ENCODE measurements around the gene ANKS1B.

ANKS1B gene

GRCh38 chr12:99959549-99960170 is 25.1 kb downstream of the ANKS1B start:
- DNase-seq = no peak

GRCh38 chr12:99957866-99958466 is 26.8 kb downstream of the ANKS1B start:
- no peak for DNase-seq

GRCh38 chr12:99954724-99955123 is 30.0 kb downstream of the ANKS1B start:
- no peak for DNase-seq

- DNase-seq = no peak
These were observed 36.4 kb downstream of the ANKS1B start for GRCh38 chr12:99948370-99948769.

GRCh38 chr12:99946131-99946530 is 38.6 kb downstream of the ANKS1B start:
- DNase-seq = no peak

- DNase-seq = no peak
These were observed 49.1 kb downstream of the ANKS1B start for GRCh38 chr12:99935608-99936007.

GRCh38 chr12:99926511-99927169 is 58.1 kb downstream of the ANKS1B start:
- no peak for DNase-seq

- DNase-seq = no peak
These were observed 64.3 kb downstream of the ANKS1B start for GRCh38 chr12:99920353-99920960.

- DNase-seq = no peak
These were observed 66.9 kb downstream of the ANKS1B start for GRCh38 chr12:99917711-99918402.

GRCh38 chr12:99916555-99916954 is 68.2 kb downstream of the ANKS1B start:
- no peak for DNase-seq

- DNase-seq = no peak
These were observed 69.3 kb downstream of the ANKS1B start for GRCh38 chr12:99915251-99916082.

GRCh38 chr12:99914206-99914605 is 70.5 kb downstream of the ANKS1B start:
- no peak for DNase-seq

GRCh38 chr12:99911967-99912366 is 72.8 kb downstream of the ANKS1B start:
- DNase-seq = no peak

- DNase-seq = no peak
These were observed 73.7 kb downstream of the ANKS1B start for GRCh38 chr12:99911081-99911480.

GRCh38 chr12:99910342-99910741 is 74.4 kb downstream of the ANKS1B start:
- DNase-seq = no peak

GRCh38 chr12:99906786-99907579 is 77.8 kb downstream of the ANKS1B start:
- no peak for DNase-seq

GRCh38 chr12:99901181-99901580 is 83.6 kb downstream of the ANKS1B start:
- no peak for DNase-seq

- DNase-seq = no peak
These were observed 86.1 kb downstream of the ANKS1B start for GRCh38 chr12:99898645-99899044.

- DNase-seq = no peak
These were observed 105.3 kb downstream of the ANKS1B start for GRCh38 chr12:99879439-99879838.

GRCh38 chr12:99875081-99875480 is 109.7 kb downstream of the ANKS1B start:
- no peak for DNase-seq

- no peak for DNase-seq
These were observed 114.7 kb downstream of the ANKS1B start for GRCh38 chr12:99870085-99870484.

GRCh38 chr12:99861731-99862130 is 123.0 kb downstream of the ANKS1B start:
- no peak for DNase-seq

All from OCI-M1 (cell line).